OCI-LY3 (cell line): Measurements from ENCODE around the gene NFX1.
"Not testable (repeated sequence)": the region's sequence is repeated elsewhere in the genome, so short reads cannot be mapped to it uniquely, and the experiment has no call there.

Experiments
- H2AFZ ChIP-seq: fragments of 200-600, 300-600 bp; shearing (Covaris generic); 2 replicates; pipeline ENCODE4 v1.6.0; 2014; ENCODE audit warnings: antibody characterized with exemption, low read depth, low read length
- H3K27ac ChIP-seq: fragments of 200-600, 300-600 bp; sonication (generic); 2 replicates; pipeline ENCODE4 v1.5.1; 2014; ENCODE audit warnings: mild to moderate bottlenecking, low read length, moderate library complexity, mixed read lengths
- H3K27me3 ChIP-seq: fragments of 200-600, 300-600 bp; sonication (generic); 2 replicates; pipeline ENCODE4 v1.6.1; 2014; ENCODE audit warnings: low read depth, low read length, mixed read lengths
- H3K36me3 ChIP-seq: fragments of 200-600, 300-600 bp; sonication (generic); replicated peaks from 2 replicates; pipeline ENCODE3; 2014; ENCODE audit warnings: low read depth, low read length, mixed read lengths
- H3K4me1 ChIP-seq: fragments of 300-600, 200-600 bp; sonication (generic); 2 replicates; pipeline ENCODE4 v1.6.1; 2014; ENCODE audit warnings: low read length, mixed read lengths
- H3K4me2 ChIP-seq: fragments of 200-600, 300-600 bp; sonication (generic); 2 replicates; pipeline ENCODE4 v1.6.1; 2014; ENCODE audit warnings: low read length, mixed read lengths
- H3K4me3 ChIP-seq: fragments of 300-600, 200-600 bp; sonication (generic); 2 replicates; pipeline ENCODE4 v1.5.1; 2014; ENCODE audit warnings: antibody characterized with exemption, mild to moderate bottlenecking, low read length, moderate library complexity
- H3K79me2 ChIP-seq: fragments of 300-600, 200-600 bp; shearing (Covaris generic); 2 replicates; pipeline ENCODE4 v1.6.1; 2014; ENCODE audit warnings: mild to moderate bottlenecking, low read length, mixed read lengths
- H3K9ac ChIP-seq: fragments of 300-600, 200-600 bp; shearing (Covaris generic); 2 replicates; pipeline ENCODE4 v1.6.0; 2014; ENCODE audit warnings: mild to moderate bottlenecking, low read length, moderate library complexity
- H3K9me3 ChIP-seq: fragments of 200-600, 300-600 bp; shearing (Covaris generic); 2 replicates; pipeline ENCODE4 v1.6.1; 2014; ENCODE audit warnings: low read length, mixed read lengths; ENCODE audit not compliant: insufficient read depth
- H4K20me1 ChIP-seq: fragments of 200-600, 300-600 bp; sonication (generic); 2 replicates; pipeline ENCODE4 v1.6.1; 2016; ENCODE audit warnings: low read length, mixed read lengths; ENCODE audit not compliant: insufficient read depth
- CTCF ChIP-seq: fragments of 200-600, 300-600 bp; sonication (generic); IDR thresholded peaks from 2 replicates; pipeline ENCODE4 v1.5.1; 2014; ENCODE audit warnings: antibody characterized with exemption, low read length, low read depth
- EZH2phosphoT487 ChIP-seq: fragments of 200-600 bp; shearing (Covaris generic); IDR thresholded peaks from 2 replicates; pipeline ENCODE4 v1.6.1; 2018; ENCODE audit warnings: antibody characterized with exemption, mixed run types, low read depth

Gene NFX1

GRCh38 chr9:33355933-33356332 is 65.6 kb downstream of the NFX1 start:
- Histone ChIP-seq H4K20me1 (no peaks in the 10 kb centered on the region), H3K36me3 (peaks cover 46% of the 10 kb centered on the region), H3K4me1 (no peaks in the 10 kb centered on the region), H3K4me3 (no peak overlapping the region), H3K9ac (no peak overlapping the region), H3K9me3 (no peaks in the 10 kb centered on the region), H3K27ac (no peak overlapping the region), H3K4me2 (no peak overlapping the region), H3K27me3 (no peaks in the 10 kb centered on the region), H3K79me2 (no peaks in the 10 kb centered on the region), H2AFZ (no peak overlapping the region)
- TF ChIP-seq EZH2phosphoT487 (no peak), CTCF (no peak)

GRCh38 chr9:33358641-33359040 is 68.3 kb downstream of the NFX1 start:
- H3K4me3 ChIP-seq, H2AFZ ChIP-seq: not testable (repeated sequence)

GRCh38 chr9:33364127-33364526 is 73.8 kb downstream of the NFX1 start:
- no peaks in the 10 kb centered on the region for H4K20me1 ChIP-seq
- no peaks in the 10 kb centered on the region for H3K9me3 ChIP-seq
- no peak overlapping the region for H3K4me2 ChIP-seq
- H3K9ac ChIP-seq = no peak overlapping the region
- H3K4me3 ChIP-seq = no peak overlapping the region
- no peaks in the 10 kb centered on the region for H3K4me1 ChIP-seq
- TF ChIP-seq EZH2phosphoT487 (no peak), CTCF (no peak)
- no peaks in the 10 kb centered on the region for H3K79me2 ChIP-seq
- H3K27ac ChIP-seq = no peak overlapping the region
- peaks cover 50% of the 10 kb centered on the region for H3K36me3 ChIP-seq
- no peak overlapping the region for H2AFZ ChIP-seq
- H3K27me3 ChIP-seq = no peaks in the 10 kb centered on the region

More at GRCh38 chr9:33358641-33359040, 68.3 kb downstream of the NFX1 start:
- not testable (repeated sequence) for H3K79me2 ChIP-seq, H3K9ac ChIP-seq, H4K20me1 ChIP-seq, H3K27me3 ChIP-seq, H3K27ac ChIP-seq, H3K4me2 ChIP-seq, H3K9me3 ChIP-seq, H3K4me1 ChIP-seq
- peaks cover 35% of the 10 kb centered on the region for H3K36me3 ChIP-seq

DNA sequence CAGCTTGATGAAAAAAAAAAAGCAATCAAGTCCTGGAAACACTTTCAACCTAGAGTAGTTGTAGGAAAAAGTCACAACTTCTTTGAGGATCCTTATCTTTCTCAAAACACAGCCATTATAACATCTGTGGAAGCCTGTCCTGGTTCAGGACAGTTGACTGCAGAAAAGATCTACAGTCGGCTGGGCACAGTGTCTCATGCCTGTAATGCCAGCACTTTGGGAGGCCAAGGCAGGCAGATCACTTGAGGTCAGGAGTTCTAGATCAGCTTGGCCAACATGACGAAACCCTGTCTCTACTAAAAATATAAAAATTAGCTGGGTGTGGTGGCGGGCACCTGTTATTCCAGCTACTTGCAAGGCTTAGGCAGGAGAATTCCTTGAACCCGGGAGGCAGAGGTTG is 74.5 kb downstream of the NFX1 start:
- not testable (repeated sequence) for H3K4me1 ChIP-seq, H4K20me1 ChIP-seq, H3K79me2 ChIP-seq, H3K9me3 ChIP-seq, H2AFZ ChIP-seq, H3K4me3 ChIP-seq, H3K27me3 ChIP-seq, H3K27ac ChIP-seq, H3K4me2 ChIP-seq, H3K9ac ChIP-seq
- H3K36me3 ChIP-seq = peaks cover 54% of the 10 kb centered on the region

- H2AFZ ChIP-seq = no peak overlapping the region
- no peaks in the 10 kb centered on the region for H4K20me1 ChIP-seq
- no peak overlapping the region for H3K27ac ChIP-seq
- H3K27me3 ChIP-seq = no peaks in the 10 kb centered on the region
- H3K4me2 ChIP-seq = no peak overlapping the region
- peaks cover 19% of the 10 kb centered on the region for H3K4me1 ChIP-seq
- no peak overlapping the region for H3K9ac ChIP-seq
- H3K9me3 ChIP-seq = no peaks in the 10 kb centered on the region
- H3K79me2 ChIP-seq = no peaks in the 10 kb centered on the region
- H3K36me3 ChIP-seq = peaks cover 65% of the 10 kb centered on the region
- no peak for TF ChIP-seq EZH2phosphoT487
- no peak for TF ChIP-seq CTCF
- H3K4me3 ChIP-seq = no peak overlapping the region
Observed at GRCh38 chr9:33366979-33367480, 76.7 kb downstream of the NFX1 start.
